ENCODE measurements around the gene SH3BP5.

SH3BP5 gene

GRCh38 chr3:15309662-15310335 is 22.6 kb downstream of the SH3BP5 start:
- H3K27ac ChIP-seq (ENCODE audit: low read depth, low read length), result peak overlapping the region; percentile 25
- no peaks in the 10 kb centered on the region for H3K36me3 ChIP-seq (ENCODE audit: control insufficient read depth, insufficient read depth, low read length)
- no peak overlapping the region for H3K4me3 ChIP-seq (ENCODE audit: low read depth, low read length)
- H3K9ac ChIP-seq (ENCODE audit: low read depth, low read length), result no peak overlapping the region
- no peaks in the 10 kb centered on the region for H3K27me3 ChIP-seq (ENCODE audit: control insufficient read depth, insufficient read depth, low read length)
- no peaks in the 10 kb centered on the region for H3K9me3 ChIP-seq (ENCODE audit: control insufficient read depth, insufficient read depth, low read length)
- H3K4me1 ChIP-seq (ENCODE audit: control insufficient read depth, insufficient read depth, low read length), result peaks cover 35% of the 10 kb centered on the region

- Histone ChIP-seq H3K4me3 (ENCODE audit: low read depth, low read length) (no peak overlapping the region), H3K9me3 (ENCODE audit: control insufficient read depth, insufficient read depth, low read length) (no peaks in the 10 kb centered on the region), H3K36me3 (ENCODE audit: control insufficient read depth, insufficient read depth, low read length) (peaks cover 5% of the 10 kb centered on the region; the same call in 1 of the 2 replicates), H3K4me1 (ENCODE audit: control insufficient read depth, insufficient read depth, low read length) (peaks cover 24% of the 10 kb centered on the region), H3K27me3 (ENCODE audit: control insufficient read depth, insufficient read depth, low read length) (no peaks in the 10 kb centered on the region), H3K9ac (ENCODE audit: low read depth, low read length) (no peak overlapping the region), H3K27ac (ENCODE audit: low read depth, low read length) (no peak overlapping the region)
Observed at GRCh38 chr3:15307580-15307979, 24.8 kb downstream of the SH3BP5 start.

GRCh38 chr3:15306979-15307359 is 25.4 kb downstream of the SH3BP5 start:
- Histone ChIP-seq H3K9ac (ENCODE audit: low read depth, low read length) (no peak overlapping the region), H3K36me3 (ENCODE audit: control insufficient read depth, insufficient read depth, low read length) (peaks cover 5% of the 10 kb centered on the region; the same call in 1 of the 2 replicates)

DNA sequence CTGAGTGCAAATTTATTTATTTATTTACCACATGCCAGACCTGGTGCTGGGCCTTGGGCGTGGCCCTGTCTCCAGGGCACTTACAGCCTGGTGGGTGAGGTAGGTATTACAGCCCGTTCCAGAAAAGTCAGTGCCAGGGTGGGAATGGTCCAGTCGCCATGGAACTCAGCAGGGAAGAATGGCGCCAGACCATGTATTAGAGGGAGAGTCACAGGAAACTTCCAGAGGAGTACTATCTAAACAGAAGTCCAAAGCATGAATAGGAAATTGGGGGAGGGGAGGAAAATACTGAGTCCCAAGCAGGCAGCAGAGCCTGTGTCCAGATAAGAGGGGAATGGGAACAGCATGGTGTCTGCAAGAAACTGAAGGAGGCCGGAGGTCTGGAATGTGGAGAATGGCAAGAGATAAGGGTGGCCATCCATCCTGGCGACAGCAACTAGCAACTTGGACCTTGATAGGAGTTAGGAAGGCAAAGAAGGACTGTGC is 27.0 kb downstream of the SH3BP5 start:
- H3K36me3 ChIP-seq (ENCODE audit: control insufficient read depth, insufficient read depth, low read length), result peaks cover 10% of the 10 kb centered on the region
- H3K4me1 ChIP-seq (ENCODE audit: control insufficient read depth, insufficient read depth, low read length), result peaks cover 12% of the 10 kb centered on the region
- no peaks in the 10 kb centered on the region for H3K9me3 ChIP-seq (ENCODE audit: control insufficient read depth, insufficient read depth, low read length)
- H3K27ac ChIP-seq (ENCODE audit: low read depth, low read length), result peak overlapping the region; percentile 32
- no peak overlapping the region for H3K9ac ChIP-seq (ENCODE audit: low read depth, low read length)
- H3K27me3 ChIP-seq (ENCODE audit: control insufficient read depth, insufficient read depth, low read length), result no peaks in the 10 kb centered on the region
- no peak overlapping the region for H3K4me3 ChIP-seq (ENCODE audit: low read depth, low read length)

More at GRCh38 chr3:15306979-15307359, 25.4 kb downstream of the SH3BP5 start:
- H3K27ac ChIP-seq (ENCODE audit: low read depth, low read length), result no peak overlapping the region
- H3K9me3 ChIP-seq (ENCODE audit: control insufficient read depth, insufficient read depth, low read length), result no peaks in the 10 kb centered on the region
- H3K27me3 ChIP-seq (ENCODE audit: control insufficient read depth, insufficient read depth, low read length), result no peaks in the 10 kb centered on the region
- peaks cover 19% of the 10 kb centered on the region for H3K4me1 ChIP-seq (ENCODE audit: control insufficient read depth, insufficient read depth, low read length)
- no peak overlapping the region for H3K4me3 ChIP-seq (ENCODE audit: low read depth, low read length)

DNA sequence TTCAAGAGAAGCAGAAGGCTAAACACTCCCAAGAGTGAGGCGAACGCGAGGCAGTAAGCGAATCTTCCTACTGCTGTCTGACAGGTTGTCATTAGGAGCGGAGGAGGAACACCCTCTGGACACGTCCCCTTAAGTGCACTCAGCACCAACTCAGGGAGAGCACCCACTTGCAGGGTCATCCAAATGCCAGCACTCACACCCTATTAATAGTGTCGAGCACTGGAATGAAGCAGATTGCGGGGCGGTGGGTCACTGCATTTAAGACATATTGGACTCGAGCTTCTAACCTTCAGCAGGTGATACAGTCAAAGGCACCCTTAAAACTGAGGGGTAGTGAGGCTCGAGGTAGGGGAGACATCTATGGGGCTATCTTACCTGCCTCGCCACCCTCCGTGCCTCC is 28.7 kb downstream of the SH3BP5 start:
- Histone ChIP-seq H3K9me3 (ENCODE audit: control insufficient read depth, insufficient read depth, low read length) (no peaks in the 10 kb centered on the region), H3K27ac (ENCODE audit: low read depth, low read length) (no peak overlapping the region), H3K27me3 (ENCODE audit: control insufficient read depth, insufficient read depth, low read length) (no peaks in the 10 kb centered on the region), H3K4me3 (ENCODE audit: low read depth, low read length) (no peak overlapping the region), H3K9ac (ENCODE audit: low read depth, low read length) (no peak overlapping the region), H3K4me1 (ENCODE audit: control insufficient read depth, insufficient read depth, low read length) (0 out of 2 replicates have a peak, but pooled peaks cover 3% of the 10 kb centered on the region), H3K36me3 (ENCODE audit: control insufficient read depth, insufficient read depth, low read length) (peaks cover 10% of the 10 kb centered on the region)

DNA sequence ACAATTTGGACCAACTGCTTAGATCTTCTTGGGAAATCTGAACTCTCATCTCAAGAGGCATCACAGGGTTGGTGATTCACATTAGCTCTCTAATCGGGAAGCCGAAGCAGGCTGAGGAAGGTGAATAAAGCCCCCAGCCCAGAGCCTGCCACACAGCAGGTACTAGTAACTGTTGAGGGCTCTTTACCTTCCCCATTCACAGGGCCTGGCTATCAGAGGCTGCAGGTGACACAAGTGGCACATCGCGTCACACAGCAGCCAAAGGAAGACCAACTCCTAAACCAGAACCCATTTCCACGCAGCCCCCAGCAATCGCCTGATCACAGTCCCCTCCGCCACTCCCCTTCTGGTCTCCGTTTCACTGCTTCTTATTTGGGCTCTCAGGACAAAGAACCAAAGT is 29.2 kb downstream of the SH3BP5 start:
- H3K9me3 ChIP-seq (ENCODE audit: control insufficient read depth, insufficient read depth, low read length), result no peaks in the 10 kb centered on the region
- 0 out of 2 replicates have a peak, but pooled peaks cover 2% of the 10 kb centered on the region for H3K4me1 ChIP-seq (ENCODE audit: control insufficient read depth, insufficient read depth, low read length)
- H3K4me3 ChIP-seq (ENCODE audit: low read depth, low read length), result no peak overlapping the region
- H3K27ac ChIP-seq (ENCODE audit: low read depth, low read length), result no peak overlapping the region
- H3K9ac ChIP-seq (ENCODE audit: low read depth, low read length), result no peak overlapping the region
- H3K27me3 ChIP-seq (ENCODE audit: control insufficient read depth, insufficient read depth, low read length), result no peaks in the 10 kb centered on the region
- peaks cover 10% of the 10 kb centered on the region for H3K36me3 ChIP-seq (ENCODE audit: control insufficient read depth, insufficient read depth, low read length)

GRCh38 chr3:15301761-15302160 is 30.6 kb downstream of the SH3BP5 start:
- Histone ChIP-seq H3K4me3 (ENCODE audit: low read depth, low read length) (no peak overlapping the region), H3K27ac (ENCODE audit: low read depth, low read length) (no peak overlapping the region), H3K9me3 (ENCODE audit: control insufficient read depth, insufficient read depth, low read length) (no peaks in the 10 kb centered on the region), H3K4me1 (ENCODE audit: control insufficient read depth, insufficient read depth, low read length) (no peaks in the 10 kb centered on the region), H3K36me3 (ENCODE audit: control insufficient read depth, insufficient read depth, low read length) (peaks cover 10% of the 10 kb centered on the region), H3K9ac (ENCODE audit: low read depth, low read length) (no peak overlapping the region), H3K27me3 (ENCODE audit: control insufficient read depth, insufficient read depth, low read length) (no peaks in the 10 kb centered on the region)

- no peaks in the 10 kb centered on the region for H3K9me3 ChIP-seq (ENCODE audit: control insufficient read depth, insufficient read depth, low read length)
- H3K27me3 ChIP-seq (ENCODE audit: control insufficient read depth, insufficient read depth, low read length), result no peaks in the 10 kb centered on the region
- no peak overlapping the region for H3K27ac ChIP-seq (ENCODE audit: low read depth, low read length)
- no peak overlapping the region for H3K4me3 ChIP-seq (ENCODE audit: low read depth, low read length)
- no peak overlapping the region for H3K9ac ChIP-seq (ENCODE audit: low read depth, low read length)
- H3K36me3 ChIP-seq (ENCODE audit: control insufficient read depth, insufficient read depth, low read length), result peaks cover 10% of the 10 kb centered on the region
- no peaks in the 10 kb centered on the region for H3K4me1 ChIP-seq (ENCODE audit: control insufficient read depth, insufficient read depth, low read length)
Observed at GRCh38 chr3:15300323-15301078, 31.9 kb downstream of the SH3BP5 start.

GRCh38 chr3:15299036-15299435 is 33.4 kb downstream of the SH3BP5 start:
- Histone ChIP-seq H3K9ac (ENCODE audit: low read depth, low read length) (no peak overlapping the region), H3K27ac (ENCODE audit: low read depth, low read length) (no peak overlapping the region), H3K27me3 (ENCODE audit: control insufficient read depth, insufficient read depth, low read length) (no peaks in the 10 kb centered on the region)

DNA sequence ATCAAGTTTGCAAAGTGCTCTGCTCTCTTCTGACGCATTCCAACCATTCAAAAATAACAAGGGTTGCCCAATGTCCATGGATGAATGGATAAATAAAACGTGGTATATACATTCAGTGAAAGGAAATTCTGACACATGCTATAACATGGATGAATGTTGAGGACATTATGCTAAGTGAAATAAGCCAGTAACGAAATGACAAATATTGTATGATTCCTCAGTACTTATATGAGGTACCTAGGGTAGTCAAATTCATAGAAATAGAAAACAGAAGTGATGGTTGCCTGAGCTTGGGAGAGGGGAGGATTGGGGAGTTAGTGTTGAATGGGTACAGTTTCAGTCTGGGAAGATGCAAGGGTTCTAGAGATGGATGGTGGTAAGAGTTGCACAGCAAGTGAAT is 33.9 kb downstream of the SH3BP5 start:
- Histone ChIP-seq H3K36me3 (ENCODE audit: control insufficient read depth, insufficient read depth, low read length) (peaks cover 10% of the 10 kb centered on the region), H3K9ac (ENCODE audit: low read depth, low read length) (no peak overlapping the region), H3K4me3 (ENCODE audit: low read depth, low read length) (no peak overlapping the region), H3K27ac (ENCODE audit: low read depth, low read length) (no peak overlapping the region), H3K27me3 (ENCODE audit: control insufficient read depth, insufficient read depth, low read length) (no peaks in the 10 kb centered on the region), H3K4me1 (ENCODE audit: control insufficient read depth, insufficient read depth, low read length) (no peaks in the 10 kb centered on the region), H3K9me3 (ENCODE audit: control insufficient read depth, insufficient read depth, low read length) (no peaks in the 10 kb centered on the region)

More at GRCh38 chr3:15299036-15299435, 33.4 kb downstream of the SH3BP5 start:
- H3K9me3 ChIP-seq (ENCODE audit: control insufficient read depth, insufficient read depth, low read length), result no peaks in the 10 kb centered on the region
- peaks cover 10% of the 10 kb centered on the region for H3K36me3 ChIP-seq (ENCODE audit: control insufficient read depth, insufficient read depth, low read length)
- no peak overlapping the region for H3K4me3 ChIP-seq (ENCODE audit: low read depth, low read length)
- no peaks in the 10 kb centered on the region for H3K4me1 ChIP-seq (ENCODE audit: control insufficient read depth, insufficient read depth, low read length)

Measured in HUES48 (cell line).